ENCODE data around the gene TMEM53.

Gene TMEM53

DNA sequence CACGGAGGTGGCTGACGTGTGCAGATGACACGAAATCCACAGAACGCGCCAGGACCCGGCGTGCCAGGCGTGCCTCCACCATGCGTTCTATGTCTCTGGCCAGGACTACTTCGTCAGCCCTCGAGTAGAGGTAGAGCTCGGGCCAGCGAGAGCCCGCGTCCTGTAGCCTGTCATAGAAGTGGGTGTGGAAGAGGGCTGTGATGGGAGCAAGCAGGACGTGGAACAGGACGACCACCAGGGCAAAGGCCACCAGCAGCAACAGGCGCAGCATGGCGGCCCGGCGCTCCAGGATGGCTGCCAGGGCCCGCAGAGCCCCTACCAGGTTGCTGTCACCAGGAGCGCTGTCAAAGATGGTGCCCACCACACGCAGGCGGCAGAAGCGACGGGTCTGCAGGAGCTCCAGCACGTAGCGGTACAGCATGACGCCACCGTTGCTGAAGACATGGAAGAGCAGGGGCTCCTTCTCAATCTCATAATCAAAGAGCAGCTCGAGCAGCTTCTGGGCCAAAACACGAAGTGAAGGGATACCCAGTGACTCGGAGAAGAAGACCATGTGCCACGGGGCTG is 19.6 kb downstream of the TMEM53 start:
- no peaks in the 10 kb centered on the region for H3K9me3 ChIP-seq (ENCODE audit: control insufficient read depth in 2 of 2, low read length in 2 of 2)
- no peak overlapping the region for H3K9ac ChIP-seq (ENCODE audit: low read length in 2 of 2)
- no peaks in the 10 kb centered on the region for H3K27me3 ChIP-seq (ENCODE audit: control insufficient read depth in 1 of 2, insufficient read depth in 2 of 2, low read length in 2 of 2)
- no peak overlapping the region for H3K4me3 ChIP-seq (ENCODE audit: low read length in 2 of 2)
- peaks cover 17% of the 10 kb centered on the region in 2 donors for H3K36me3 ChIP-seq (ENCODE audit: control insufficient read depth in 2 of 2, insufficient read depth in 2 of 2, low read length in 2 of 2)
- H3K4me1 ChIP-seq (ENCODE audit: control insufficient read depth, insufficient read depth, low read length), result peaks cover 3% of the 10 kb centered on the region
- no peak overlapping the region for H3K27ac ChIP-seq (ENCODE audit: low read length)

- H3K27me3 ChIP-seq (ENCODE audit: control insufficient read depth in 1 of 2, insufficient read depth in 2 of 2, low read length in 2 of 2), result no peaks in the 10 kb centered on the region
- no peak overlapping the region for H3K4me3 ChIP-seq (ENCODE audit: low read length in 2 of 2)
- no peaks in the 10 kb centered on the region for H3K9me3 ChIP-seq (ENCODE audit: control insufficient read depth in 2 of 2, low read length in 2 of 2)
- peaks cover 3% of the 10 kb centered on the region for H3K4me1 ChIP-seq (ENCODE audit: control insufficient read depth, insufficient read depth, low read length)
- peak overlapping the region in 1 of 2 donors; percentile 36 for H3K9ac ChIP-seq (ENCODE audit: low read length in 2 of 2)
- H3K27ac ChIP-seq (ENCODE audit: low read length), result no peak overlapping the region
- peaks cover 21 to 30% of the 10 kb centered on the region in 2 donors for H3K36me3 ChIP-seq (ENCODE audit: control insufficient read depth in 2 of 2, insufficient read depth in 2 of 2, low read length in 2 of 2)
Measured at GRCh38 chr1:44653107-44653964, 20.9 kb downstream of the TMEM53 start.

DNA sequence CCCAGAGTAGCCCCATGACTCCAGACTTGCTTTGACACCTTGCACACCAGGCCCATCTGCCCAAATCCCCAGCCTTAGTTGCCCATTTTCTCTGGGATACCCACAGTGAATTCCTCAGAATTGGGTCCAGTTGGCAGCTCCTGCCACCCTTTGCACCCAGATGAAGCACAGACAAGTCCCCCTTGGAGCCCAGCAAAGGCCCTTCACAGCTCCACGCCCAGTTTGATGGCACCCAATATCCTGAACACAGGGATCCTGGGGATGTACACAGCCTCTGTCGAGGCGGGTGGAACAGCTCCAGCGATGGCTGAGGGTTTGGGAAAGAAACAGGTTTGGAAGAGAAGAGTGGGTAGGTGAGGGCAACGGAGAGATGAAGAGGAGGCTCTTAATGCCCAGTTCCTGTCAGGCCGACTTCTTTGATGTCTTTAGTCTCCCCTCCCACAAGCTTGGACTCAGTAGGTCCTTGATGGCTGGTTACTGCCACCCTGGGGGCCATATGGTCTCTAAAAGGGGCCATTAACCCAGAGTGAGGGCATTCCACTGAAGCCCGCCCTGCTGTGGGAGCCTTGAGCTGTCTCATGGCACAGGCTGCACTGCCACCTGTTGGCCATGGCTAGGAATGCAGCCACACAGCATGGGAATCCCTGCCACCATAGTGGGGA is 21.7 kb downstream of the TMEM53 start:
- Histone ChIP-seq H3K36me3 (ENCODE audit: control insufficient read depth in 2 of 2, insufficient read depth in 2 of 2, low read length in 2 of 2) (peaks cover 21 to 31% of the 10 kb centered on the region in 2 donors), H3K27ac (ENCODE audit: low read length) (peak overlapping the region; percentile 41), H3K4me1 (ENCODE audit: control insufficient read depth, insufficient read depth, low read length) (peaks cover 3% of the 10 kb centered on the region), H3K4me3 (ENCODE audit: low read length in 2 of 2) (no peak overlapping the region), H3K9ac (ENCODE audit: low read length in 2 of 2) (peak overlapping the region in 1 of 2 donors; percentile 36), H3K27me3 (ENCODE audit: control insufficient read depth in 1 of 2, insufficient read depth in 2 of 2, low read length in 2 of 2) (no peaks in the 10 kb centered on the region), H3K9me3 (ENCODE audit: control insufficient read depth in 2 of 2, low read length in 2 of 2) (no peaks in the 10 kb centered on the region)

GRCh38 chr1:44651069-44651468 is 23.2 kb downstream of the TMEM53 start:
- Histone ChIP-seq H3K9ac (ENCODE audit: low read length in 2 of 2) (no peak overlapping the region), H3K9me3 (ENCODE audit: control insufficient read depth in 2 of 2, low read length in 2 of 2) (no peaks in the 10 kb centered on the region), H3K27me3 (ENCODE audit: control insufficient read depth in 1 of 2, insufficient read depth in 2 of 2, low read length in 2 of 2) (no peaks in the 10 kb centered on the region), H3K27ac (ENCODE audit: low read length) (no peak overlapping the region), H3K36me3 (ENCODE audit: control insufficient read depth in 2 of 2, insufficient read depth in 2 of 2, low read length in 2 of 2) (peaks cover 23 to 38% of the 10 kb centered on the region in 2 donors), H3K4me3 (ENCODE audit: low read length in 2 of 2) (no peak overlapping the region), H3K4me1 (ENCODE audit: control insufficient read depth, insufficient read depth, low read length) (peaks cover 10% of the 10 kb centered on the region)

GRCh38 chr1:44650159-44650831 is 24.0 kb downstream of the TMEM53 start:
- Histone ChIP-seq H3K27me3 (ENCODE audit: control insufficient read depth in 1 of 2, insufficient read depth in 2 of 2, low read length in 2 of 2) (no peaks in the 10 kb centered on the region), H3K27ac (ENCODE audit: low read length) (no peak overlapping the region), H3K4me3 (ENCODE audit: low read length in 2 of 2) (no peak overlapping the region), H3K9me3 (ENCODE audit: control insufficient read depth in 2 of 2, low read length in 2 of 2) (no peaks in the 10 kb centered on the region), H3K9ac (ENCODE audit: low read length in 2 of 2) (no peak overlapping the region), H3K4me1 (ENCODE audit: control insufficient read depth, insufficient read depth, low read length) (peaks cover 16% of the 10 kb centered on the region), H3K36me3 (ENCODE audit: control insufficient read depth in 2 of 2, insufficient read depth in 2 of 2, low read length in 2 of 2) (peaks cover 23 to 39% of the 10 kb centered on the region in 2 donors)

DNA sequence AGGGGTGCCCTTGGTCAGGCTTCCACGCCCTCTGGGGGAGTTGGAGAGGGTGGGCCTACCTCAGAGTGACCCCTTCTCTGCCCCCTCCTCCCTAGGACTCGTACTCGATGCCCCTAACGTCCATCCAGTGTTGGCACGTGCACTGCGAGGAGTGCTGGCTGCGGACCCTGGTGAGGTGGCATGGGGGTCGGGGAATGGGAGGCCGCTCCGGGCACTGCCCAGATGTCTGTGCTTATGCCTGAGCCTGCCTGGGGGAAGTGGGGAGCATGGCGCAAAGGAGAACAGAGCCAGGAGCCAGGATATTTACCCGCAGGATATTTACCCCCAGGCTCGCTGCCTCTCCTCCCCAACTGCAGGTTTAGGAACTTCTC is 24.5 kb downstream of the TMEM53 start:
- no peak overlapping the region for H3K9ac ChIP-seq (ENCODE audit: low read length in 2 of 2)
- no peaks in the 10 kb centered on the region for H3K9me3 ChIP-seq (ENCODE audit: control insufficient read depth in 2 of 2, low read length in 2 of 2)
- no peak overlapping the region for H3K27ac ChIP-seq (ENCODE audit: low read length)
- no peak overlapping the region for H3K4me3 ChIP-seq (ENCODE audit: low read length in 2 of 2)
- H3K4me1 ChIP-seq (ENCODE audit: control insufficient read depth, insufficient read depth, low read length), result peaks cover 21% of the 10 kb centered on the region
- H3K27me3 ChIP-seq (ENCODE audit: control insufficient read depth in 1 of 2, insufficient read depth in 2 of 2, low read length in 2 of 2), result no peaks in the 10 kb centered on the region
- H3K36me3 ChIP-seq (ENCODE audit: control insufficient read depth in 2 of 2, insufficient read depth in 2 of 2, low read length in 2 of 2), result peaks cover 23 to 43% of the 10 kb centered on the region in 2 donors

- H3K27me3 ChIP-seq (ENCODE audit: control insufficient read depth in 1 of 2, insufficient read depth in 2 of 2, low read length in 2 of 2), result no peaks in the 10 kb centered on the region
- H3K36me3 ChIP-seq (ENCODE audit: control insufficient read depth in 2 of 2, insufficient read depth in 2 of 2, low read length in 2 of 2), result peaks cover 23 to 41% of the 10 kb centered on the region in 2 donors
- no peak overlapping the region for H3K4me3 ChIP-seq (ENCODE audit: low read length in 2 of 2)
- H3K9ac ChIP-seq (ENCODE audit: low read length in 2 of 2), result no peak overlapping the region
- H3K27ac ChIP-seq (ENCODE audit: low read length), result no peak overlapping the region
- peaks cover 32% of the 10 kb centered on the region for H3K4me1 ChIP-seq (ENCODE audit: control insufficient read depth, insufficient read depth, low read length)
- H3K9me3 ChIP-seq (ENCODE audit: control insufficient read depth in 2 of 2, low read length in 2 of 2), result no peaks in the 10 kb centered on the region
Measured at GRCh38 chr1:44648529-44649250, 25.6 kb downstream of the TMEM53 start.

GRCh38 chr1:44647896-44648295 is 26.4 kb downstream of the TMEM53 start:
- peaks cover 23 to 44% of the 10 kb centered on the region in 2 donors for H3K36me3 ChIP-seq (ENCODE audit: control insufficient read depth in 2 of 2, insufficient read depth in 2 of 2, low read length in 2 of 2)
- peak overlapping the region; percentile 99 for H3K27ac ChIP-seq (ENCODE audit: low read length)
- no peak overlapping the region for H3K4me3 ChIP-seq (ENCODE audit: low read length in 2 of 2)
- no peaks in the 10 kb centered on the region for H3K9me3 ChIP-seq (ENCODE audit: control insufficient read depth in 2 of 2, low read length in 2 of 2)
- H3K4me1 ChIP-seq (ENCODE audit: control insufficient read depth, insufficient read depth, low read length), result peaks cover 40% of the 10 kb centered on the region
- peak overlapping the region in 1 of 2 donors; percentile 21 for H3K9ac ChIP-seq (ENCODE audit: low read length in 2 of 2)
- H3K27me3 ChIP-seq (ENCODE audit: control insufficient read depth in 1 of 2, insufficient read depth in 2 of 2, low read length in 2 of 2), result no peaks in the 10 kb centered on the region

- Histone ChIP-seq H3K9ac (ENCODE audit: low read length in 2 of 2) (peak overlapping the region; percentile 65 to 75), H3K4me3 (ENCODE audit: low read length in 2 of 2) (peak overlapping the region; percentile 40 to 58), H3K9me3 (ENCODE audit: control insufficient read depth in 2 of 2, low read length in 2 of 2) (no peaks in the 10 kb centered on the region), H3K36me3 (ENCODE audit: control insufficient read depth in 2 of 2, insufficient read depth in 2 of 2, low read length in 2 of 2) (peaks cover 26 to 50% of the 10 kb centered on the region in 2 donors), H3K4me1 (ENCODE audit: control insufficient read depth, insufficient read depth, low read length) (peaks cover 51% of the 10 kb centered on the region), H3K27me3 (ENCODE audit: control insufficient read depth in 1 of 2, insufficient read depth in 2 of 2, low read length in 2 of 2) (no peaks in the 10 kb centered on the region), H3K27ac (ENCODE audit: low read length) (peak overlapping the region; percentile 99)
Measured at GRCh38 chr1:44646261-44647110, 27.8 kb downstream of the TMEM53 start.

All from stomach smooth muscle (tissue), 2 donors.